ENCODE measurements around the gene WNT9B. TPM values are rescaled to one million over a fixed set of nuclear protein-coding genes. Genes with fewer than 3 reads are reported as not detected.

The WNT9B gene
- total and polyA plus RNA-seq, 2 of the 13 experiments (the other 11 are each of a cell fraction or from before 2014, with no cell fraction given) = not detected

DNA sequence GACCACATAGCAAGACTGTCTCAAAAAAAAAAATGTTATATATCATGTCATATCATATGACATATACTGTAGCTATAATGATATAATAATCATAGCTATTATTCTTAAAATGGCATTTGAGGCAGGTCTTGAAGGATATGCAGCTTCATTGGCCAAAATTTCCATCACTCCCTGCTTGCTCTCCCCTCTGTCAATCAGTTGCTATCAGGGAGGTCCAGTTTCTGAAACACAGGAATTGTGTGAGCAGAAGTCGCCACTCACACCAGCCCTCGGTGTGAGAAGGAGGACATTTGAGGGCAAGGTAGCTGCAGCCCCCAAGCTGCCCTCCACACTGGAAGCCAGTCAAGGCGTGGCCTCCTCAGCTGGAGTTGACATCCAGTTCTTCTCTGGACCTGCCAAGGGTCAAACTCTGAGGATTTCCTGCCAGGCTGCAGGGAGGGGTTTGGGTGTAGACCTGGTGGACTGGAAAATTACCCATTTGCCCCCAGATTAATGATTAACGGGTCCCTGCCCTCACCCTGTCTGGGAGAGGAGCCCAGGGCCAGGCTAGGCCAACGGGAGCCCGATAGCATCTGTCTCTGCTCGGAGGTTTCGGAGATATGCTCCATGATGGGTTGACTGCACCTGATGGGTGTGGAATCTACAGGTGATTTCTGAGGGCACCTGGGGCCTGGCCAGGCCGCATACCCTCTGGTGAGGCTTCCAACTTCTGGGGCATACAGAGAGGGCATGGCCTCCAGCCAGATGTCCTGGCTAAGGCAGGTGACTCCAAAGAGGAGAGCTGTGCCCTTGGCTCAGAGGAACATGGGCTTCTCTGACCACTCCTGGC, 18.8 kb downstream of the WNT9B start (continued):
- TF ChIP-seq, protein P1, sequence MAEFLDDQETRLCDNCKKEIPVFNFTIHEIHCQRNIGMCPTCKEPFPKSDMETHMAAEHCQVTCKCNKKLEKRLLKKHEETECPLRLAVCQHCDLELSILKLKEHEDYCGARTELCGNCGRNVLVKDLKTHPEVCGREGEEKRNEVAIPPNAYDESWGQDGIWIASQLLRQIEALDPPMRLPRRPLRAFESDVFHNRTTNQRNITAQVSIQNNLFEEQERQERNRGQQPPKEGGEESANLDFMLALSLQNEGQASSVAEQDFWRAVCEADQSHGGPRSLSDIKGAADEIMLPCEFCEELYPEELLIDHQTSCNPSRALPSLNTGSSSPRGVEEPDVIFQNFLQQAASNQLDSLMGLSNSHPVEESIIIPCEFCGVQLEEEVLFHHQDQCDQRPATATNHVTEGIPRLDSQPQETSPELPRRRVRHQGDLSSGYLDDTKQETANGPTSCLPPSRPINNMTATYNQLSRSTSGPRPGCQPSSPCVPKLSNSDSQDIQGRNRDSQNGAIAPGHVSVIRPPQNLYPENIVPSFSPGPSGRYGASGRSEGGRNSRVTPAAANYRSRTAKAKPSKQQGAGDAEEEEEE (CRISPR knock-in tag; IDR thresholded peaks at IDR 0.05; ENCODE audit: borderline replicate concordance) = no peak
- TF ChIP-seq ZNF343 (CRISPR knock-in tag; IDR thresholded peaks at IDR 0.05) (peak; percentile 42; the same call in 1 of the 2 replicates), ADNP (CRISPR knock-in tag; IDR thresholded peaks at IDR 0.05) (no peak), HDAC2 (CRISPR knock-in tag; IDR thresholded peaks at IDR 0.05) (peak; percentile 60; the same call in 1 of the 2 replicates), POLR2AphosphoS2 (IDR thresholded peaks at IDR 0.05; ENCODE audit: low read depth, low read length) (no peak), EP300 (IDR thresholded peaks at IDR 0.05; ENCODE audit: low read depth in 2 of 2, low read length in 2 of 2) (peak in 1 of 2 experiments; percentile 72; a peak in 2 of 4 replicates), EP300 (CRISPR knock-in tag; IDR thresholded peaks at IDR 0.05; ENCODE audit: borderline replicate concordance) (no peak), KLF16 (CRISPR knock-in tag; IDR thresholded peaks at IDR 0.05) (0 out of 4 replicates have a peak, but pooled peaks of 1 of the 2 experiments have one; percentile 28), ZNF121 (CRISPR knock-in tag; IDR thresholded peaks at IDR 0.05) (no peak), MYNN (CRISPR knock-in tag; IDR thresholded peaks at IDR 0.05; ENCODE audit: low read depth) (no peak), FOXK2 (IDR thresholded peaks at IDR 0.05) (no peak), SMYD3 (CRISPR knock-in tag; IDR thresholded peaks at IDR 0.05) (no peak), ZNF569 (CRISPR knock-in tag; IDR thresholded peaks at IDR 0.05; ENCODE audit: borderline replicate concordance) (no peak), NR3C1 (CRISPR knock-in tag; IDR thresholded peaks at IDR 0.05) (no peak)
- TF ChIP-seq, protein P2, sequence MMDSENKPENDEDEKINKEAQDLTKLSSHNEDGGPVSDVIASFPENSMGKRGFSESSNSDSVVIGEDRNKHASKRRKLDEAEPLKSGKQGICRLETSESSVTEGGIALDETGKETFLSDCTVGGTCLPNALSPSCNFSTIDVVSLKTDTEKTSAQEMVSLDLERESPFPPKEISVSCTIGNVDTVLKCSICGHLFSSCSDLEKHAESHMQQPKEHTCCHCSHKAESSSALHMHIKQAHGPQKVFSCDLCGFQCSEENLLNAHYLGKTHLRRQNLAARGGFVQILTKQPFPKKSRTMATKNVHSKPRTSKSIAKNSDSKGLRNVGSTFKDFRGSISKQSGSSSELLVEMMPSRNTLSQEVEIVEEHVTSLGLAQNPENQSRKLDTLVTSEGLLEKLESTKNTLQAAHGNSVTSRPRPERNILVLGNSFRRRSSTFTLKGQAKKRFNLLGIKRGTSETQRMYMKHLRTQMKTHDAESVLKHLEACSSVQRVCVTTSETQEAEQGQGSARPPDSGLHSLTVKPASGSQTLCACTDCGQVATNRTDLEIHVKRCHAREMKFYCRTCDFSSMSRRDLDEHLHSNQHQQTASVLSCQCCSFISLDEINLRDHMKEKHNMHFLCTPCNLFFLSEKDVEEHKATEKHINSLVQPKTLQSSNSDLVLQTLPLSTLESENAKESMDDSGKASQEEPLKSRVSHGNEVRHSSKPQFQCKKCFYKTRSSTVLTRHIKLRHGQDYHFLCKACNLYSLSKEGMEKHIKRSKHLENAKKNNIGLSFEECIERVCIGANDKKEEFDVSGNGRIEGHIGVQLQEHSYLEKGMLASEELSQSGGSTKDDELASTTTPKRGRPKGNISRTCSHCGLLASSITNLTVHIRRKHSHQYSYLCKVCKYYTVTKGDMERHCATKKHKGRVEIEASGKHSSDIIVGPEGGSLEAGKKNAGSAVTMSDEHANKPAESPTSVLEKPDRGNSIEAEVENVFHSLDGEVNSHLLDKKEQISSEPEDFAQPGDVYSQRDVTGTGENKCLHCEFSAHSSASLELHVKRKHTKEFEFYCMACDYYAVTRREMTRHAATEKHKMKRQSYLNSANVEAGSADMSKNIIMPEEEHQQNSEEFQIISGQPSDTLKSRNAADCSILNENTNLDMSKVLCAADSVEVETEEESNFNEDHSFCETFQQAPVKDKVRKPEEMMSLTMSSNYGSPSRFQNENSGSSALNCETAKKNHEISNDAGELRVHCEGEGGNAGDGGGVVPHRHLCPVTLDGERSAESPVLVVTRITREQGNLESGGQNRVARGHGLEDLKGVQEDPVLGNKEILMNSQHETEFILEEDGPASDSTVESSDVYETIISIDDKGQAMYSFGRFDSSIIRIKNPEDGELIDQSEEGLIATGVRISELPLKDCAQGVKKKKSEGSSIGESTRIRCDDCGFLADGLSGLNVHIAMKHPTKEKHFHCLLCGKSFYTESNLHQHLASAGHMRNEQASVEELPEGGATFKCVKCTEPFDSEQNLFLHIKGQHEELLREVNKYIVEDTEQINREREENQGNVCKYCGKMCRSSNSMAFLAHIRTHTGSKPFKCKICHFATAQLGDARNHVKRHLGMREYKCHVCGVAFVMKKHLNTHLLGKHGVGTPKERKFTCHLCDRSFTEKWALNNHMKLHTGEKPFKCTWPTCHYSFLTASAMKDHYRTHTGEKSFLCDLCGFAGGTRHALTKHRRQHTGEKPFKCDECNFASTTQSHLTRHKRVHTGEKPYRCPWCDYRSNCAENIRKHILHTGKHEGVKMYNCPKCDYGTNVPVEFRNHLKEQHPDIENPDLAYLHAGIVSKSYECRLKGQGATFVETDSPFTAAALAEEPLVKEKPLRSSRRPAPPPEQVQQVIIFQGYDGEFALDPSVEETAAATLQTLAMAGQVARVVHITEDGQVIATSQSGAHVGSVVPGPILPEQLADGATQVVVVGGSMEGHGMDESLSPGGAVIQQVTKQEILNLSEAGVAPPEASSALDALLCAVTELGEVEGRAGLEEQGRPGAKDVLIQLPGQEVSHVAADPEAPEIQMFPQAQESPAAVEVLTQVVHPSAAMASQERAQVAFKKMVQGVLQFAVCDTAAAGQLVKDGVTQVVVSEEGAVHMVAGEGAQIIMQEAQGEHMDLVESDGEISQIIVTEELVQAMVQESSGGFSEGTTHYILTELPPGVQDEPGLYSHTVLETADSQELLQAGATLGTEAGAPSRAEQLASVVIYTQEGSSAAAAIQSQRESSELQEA (CRISPR knock-in tag; IDR thresholded peaks at IDR 0.05; ENCODE audit: not compliant biosample characterization) = no peak
- TF ChIP-seq, protein P3, sequence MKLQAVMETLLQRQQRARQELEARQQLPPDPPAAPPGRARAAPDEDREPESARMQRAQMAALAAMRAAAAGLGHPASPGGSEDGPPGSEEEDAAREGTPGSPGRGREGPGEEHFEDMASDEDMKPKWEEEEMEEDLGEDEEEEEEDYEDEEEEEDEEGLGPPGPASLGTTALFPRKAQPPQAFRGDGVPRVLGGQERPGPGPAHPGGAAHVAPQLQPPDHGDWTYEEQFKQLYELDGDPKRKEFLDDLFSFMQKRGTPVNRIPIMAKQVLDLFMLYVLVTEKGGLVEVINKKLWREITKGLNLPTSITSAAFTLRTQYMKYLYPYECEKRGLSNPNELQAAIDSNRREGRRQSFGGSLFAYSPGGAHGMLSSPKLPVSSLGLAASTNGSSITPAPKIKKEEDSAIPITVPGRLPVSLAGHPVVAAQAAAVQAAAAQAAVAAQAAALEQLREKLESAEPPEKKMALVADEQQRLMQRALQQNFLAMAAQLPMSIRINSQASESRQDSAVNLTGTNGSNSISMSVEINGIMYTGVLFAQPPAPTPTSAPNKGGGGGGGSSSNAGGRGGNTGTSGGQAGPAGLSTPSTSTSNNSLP (IDR thresholded peaks at IDR 0.05; ENCODE audit: low read depth, low read length) = no peak
